Hair follicular keratinocyte (primary cell): ENCODE measurements around the gene YPEL4. TPM values are rescaled to one million over a fixed set of nuclear protein-coding genes. Genes with fewer than 3 reads are reported as not detected.

Experiments
- total RNA-seq: library from RNA; depleted of rRNA; stranded (reverse); fragments of >200 nt; gene quantifications from 2 replicates; pipeline ENCODE4 v1.2.3, GENCODE V29; 2015

The YPEL4 gene
- 0.08 TPM in 1 of 2 replicates, not detected in the other for total RNA-seq

GRCh38 chr11:57649826-57650738, at the start of gene YPEL4:
TSS of gene YPEL4 (minus strand) at chr11:57649912. CDS start at chr11:57647107, 2,805 bp downstream.

GRCh38 chr11:57667736-57668433, 18.2 kb upstream of the YPEL4 start, which contains the start of gene ZDHHC5:
TSS of gene ZDHHC5 (plus strand) at chr11:57668114. CDS start at chr11:57673091, 4,977 bp downstream.

GRCh38 chr11:57657194-57658022, 7.7 kb upstream of the YPEL4 start, which contains the start of gene CLP1:
TSS of gene CLP1 (plus strand) at chr11:57657762. CDS start at chr11:57659477, 1,715 bp downstream.

GRCh38 chr11:57597461-57597915, 52.2 kb downstream of the YPEL4 start, which contains the start of gene SERPING1:
TSS of gene SERPING1 (plus strand) at chr11:57597685. CDS start at chr11:57598271, 586 bp downstream.

Other genes starting within 250 kb of the YPEL4 start
- gene SLC43A3, start 222.8 kb downstream of the YPEL4 start, total RNA-seq = 16.5 and 93.8 TPM in 2 replicates
- gene RTN4RL2, start 189.4 kb downstream of the YPEL4 start, total RNA-seq = 0.04 and 0.31 TPM in 2 replicates
- 5.7 and 10.0 TPM in 2 replicates for gene SLC43A1, start 134.2 kb downstream of the YPEL4 start, total RNA-seq
- gene TIMM10, start 119.2 kb downstream of the YPEL4 start, total RNA-seq = 78.7 and 125 TPM in 2 replicates
- not detected in 2 replicates for gene SMTNL1, start 112.3 kb downstream of the YPEL4 start, total RNA-seq
- gene UBE2L6, start 82.2 kb downstream of the YPEL4 start, total RNA-seq = 31.6 and 47.7 TPM in 2 replicates
- 17.4 and 25.5 TPM in 2 replicates for gene SERPING1, start 52.2 kb downstream of the YPEL4 start, total RNA-seq
- 13.7 and 22.4 TPM in 2 replicates for gene CLP1, start 7.8 kb upstream of the YPEL4 start, total RNA-seq
- gene ZDHHC5, start 18.2 kb upstream of the YPEL4 start, total RNA-seq = 39.4 and 48.3 TPM in 2 replicates
- gene MED19, start 62.3 kb upstream of the YPEL4 start, total RNA-seq = 17.2 and 19.6 TPM in 2 replicates
- gene TMX2, start 62.7 kb upstream of the YPEL4 start, total RNA-seq = 51.1 and 68.6 TPM in 2 replicates
- gene SELENOH, start 91.6 kb upstream of the YPEL4 start, total RNA-seq = 161 and 188 TPM in 2 replicates
- gene BTBD18, start 101.9 kb upstream of the YPEL4 start, total RNA-seq = not detected in 2 replicates
- gene CTNND1, start 111.9 kb upstream of the YPEL4 start, total RNA-seq = 76.0 and 84.1 TPM in 2 replicates